CD4-positive, CD25-positive, alpha-beta regulatory T cell (primary cell): Measurements from ENCODE around the gene WNT8B. TPM values are rescaled to one million over a fixed set of nuclear protein-coding genes. Genes with fewer than 3 reads are reported as not detected.

Experiments
- ATAC-seq, 2 donors: fragments of 150-1000 bp; cut with Tn5 transposase; one replicate each; pipeline ENCODE4 v1.10.0; 2021; ENCODE audit warnings: low read depth in 2 of 2, moderate number of reproducible peaks in 2 of 2, moderate library complexity in 1 of 2
- DNase-seq, 3 donors: peaks; one replicate each; pipeline versions ENCODE4 v3.0.0 to v3.0.0-alpha.2; 2012 to 2022; ENCODE audit warnings: mixed read lengths in 1 of 3
- H3K27ac ChIP-seq: one replicate; pipeline ENCODE4 v1.7.0; 2013; ENCODE audit warnings: mild to moderate bottlenecking, low read length; ENCODE audit not compliant: insufficient read depth, poor library complexity, severe bottlenecking
- H3K27me3 ChIP-seq: one replicate; pipeline ENCODE4 v1.7.0; 2013; ENCODE audit warnings: low read length; ENCODE audit not compliant: control insufficient read depth, insufficient read depth
- H3K36me3 ChIP-seq: one replicate; pipeline ENCODE4 v1.7.0; 2013; ENCODE audit warnings: mild to moderate bottlenecking, low read length, moderate library complexity; ENCODE audit not compliant: control insufficient read depth, insufficient read depth
- H3K4me1 ChIP-seq: 2 replicates; pipeline ENCODE4 v1.7.0; 2013; ENCODE audit warnings: mild to moderate bottlenecking, low read length; ENCODE audit not compliant: insufficient read depth, control insufficient read depth, poor library complexity, severe bottlenecking
- H3K4me3 ChIP-seq: one replicate; pipeline ENCODE4 v1.7.0; 2013; ENCODE audit warnings: low read depth, mild to moderate bottlenecking, low read length, moderate library complexity
- H3K9me3 ChIP-seq, 2 experiments: 1 replicate in 1 of 2; 2 replicates in 1 of 2; pipeline ENCODE4 v1.7.0; 2013; ENCODE audit warnings: low read length in 2 of 2, mild to moderate bottlenecking in 1 of 2, moderate library complexity in 1 of 2; ENCODE audit not compliant: control insufficient read depth in 2 of 2
- H3K27ac Mint-ChIP-seq, 3 donors: one replicate each; pipeline ENCODE4 v1.8.0; 2020 to 2022; ENCODE audit warnings: mild to moderate bottlenecking in 3 of 3, mixed read lengths in 3 of 3, moderate library complexity in 2 of 3
- H3K27me3 Mint-ChIP-seq: one replicate; pipeline ENCODE4 v1.8.0; 2022; ENCODE audit warnings: mild to moderate bottlenecking, mixed read lengths
- H3K36me3 Mint-ChIP-seq: one replicate; pipeline ENCODE4 v1.8.0; 2020; ENCODE audit warnings: mixed read lengths
- H3K4me1 Mint-ChIP-seq, 4 donors: one replicate each; pipeline ENCODE4 v1.8.0; 2020 to 2022; ENCODE audit warnings: mixed read lengths in 4 of 4, mild to moderate bottlenecking in 1 of 4
- H3K4me3 Mint-ChIP-seq, 4 donors: one replicate each; pipeline ENCODE4 v1.8.0; 2020 to 2022; ENCODE audit warnings: mild to moderate bottlenecking in 4 of 4, mixed read lengths in 4 of 4, moderate library complexity in 3 of 4
- H3K9me3 Mint-ChIP-seq, 7 donors: one replicate each; pipeline ENCODE4 v1.8.0; 2020 to 2022; ENCODE audit warnings: mixed read lengths in 7 of 7, mild to moderate bottlenecking in 3 of 7, moderate library complexity in 2 of 7
- polyA plus RNA-seq, 4 donors: library from polyadenylated mRNA; unstranded; fragments of 300-500 nt; fragmentation: Illumina TruSeq; gene quantifications; one replicate each; pipeline ENCODE4 v1.2.3, GENCODE V29; 2021
- total RNA-seq: library from RNA; stranded (reverse); gene quantifications from one replicate; pipeline ENCODE4 v1.2.3, GENCODE V29; 2022

WNT8B gene
- total and polyA plus RNA-seq, 5 donors from 2014 or later = 0.07 TPM; not detected in 4

DNA sequence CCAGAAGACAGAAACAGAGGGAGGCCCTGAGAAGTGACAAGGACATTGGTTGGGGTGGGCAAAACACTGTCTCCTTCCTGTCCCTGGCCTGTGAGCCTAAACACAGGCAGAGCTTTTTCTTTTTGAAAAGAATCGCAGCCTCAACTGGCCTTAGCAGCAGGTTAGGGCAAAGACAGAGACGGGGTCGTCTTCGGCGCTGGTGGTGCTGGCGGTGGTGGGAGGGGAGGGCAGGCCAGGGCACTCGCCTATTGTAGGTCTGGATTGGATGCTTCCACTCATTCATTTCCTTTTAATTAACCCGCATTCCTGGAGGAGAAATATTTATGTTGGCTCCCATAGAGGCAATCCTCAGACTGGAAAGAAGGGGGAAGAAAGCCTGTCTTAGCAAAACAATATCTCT, 22.6 kb downstream of the WNT8B start:
- Histone ChIP-seq H3K4me1 (peaks cover 19% of the 10 kb centered on the region), H3K36me3 (peaks cover 40% of the 10 kb centered on the region), H3K9me3 (no peaks in the 10 kb centered on the region), H3K27me3 (peaks cover 6% of the 10 kb centered on the region), H3K4me3 (no peak overlapping the region), H3K27ac (no peak overlapping the region)
- ATAC-seq (no peak), DNase-seq (no peak)
- H3K27ac Mint-ChIP-seq = peak overlapping the region in 2 of 3 donors; percentile 20 to 60
- H3K4me1 Mint-ChIP-seq = peaks cover 0 to 25% (median 8%) of the 10 kb centered on the region in 4 donors
- peak overlapping the region in 1 of 4 donors; percentile 58 for H3K4me3 Mint-ChIP-seq
- H3K36me3 Mint-ChIP-seq = peaks cover 39% of the 10 kb centered on the region
- peaks cover 14% of the 10 kb centered on the region for H3K27me3 Mint-ChIP-seq
- peaks cover 0 to 1% (median 0%) of the 10 kb centered on the region in 7 donors for H3K9me3 Mint-ChIP-seq

DNA sequence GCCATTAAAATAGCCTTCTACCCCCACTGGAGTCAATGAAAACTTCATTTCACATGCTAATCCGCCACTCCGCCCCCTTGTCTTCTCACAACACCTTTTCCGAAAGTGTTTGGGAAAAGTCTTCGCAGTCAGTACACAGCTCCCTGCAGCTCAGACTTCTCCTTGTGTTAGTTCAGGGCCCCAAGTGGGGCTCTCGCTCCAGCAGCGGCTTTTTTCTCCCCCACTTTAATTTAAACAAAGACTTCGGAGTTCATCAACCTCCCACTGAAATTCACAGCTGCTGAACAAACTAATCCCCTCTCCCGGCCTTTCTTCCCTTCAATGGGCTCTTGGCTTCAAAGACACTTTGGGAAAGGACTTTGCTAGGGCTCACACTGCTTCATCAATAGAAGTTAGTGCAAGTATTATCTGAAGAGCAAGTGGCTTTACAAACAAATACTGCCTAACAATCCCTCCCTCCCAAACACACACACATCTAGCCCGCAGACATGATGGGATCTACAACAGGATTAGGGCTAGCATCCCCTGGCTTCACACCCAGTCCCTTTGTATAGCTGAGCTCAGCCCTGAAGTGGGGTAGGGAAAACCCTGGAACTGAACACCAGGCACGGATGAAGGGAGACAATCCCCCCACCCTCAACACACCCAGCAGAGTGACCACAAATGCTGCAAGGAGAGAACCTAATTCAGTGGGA, 23.1 kb downstream of the WNT8B start:
- ATAC-seq (no peak), DNase-seq (no peak)
- Histone ChIP-seq H3K9me3 (no peaks in the 10 kb centered on the region), H3K4me1 (peaks cover 19% of the 10 kb centered on the region), H3K27ac (no peak overlapping the region), H3K27me3 (peaks cover 2% of the 10 kb centered on the region), H3K4me3 (no peak overlapping the region), H3K36me3 (peaks cover 44% of the 10 kb centered on the region)
- H3K4me1 Mint-ChIP-seq = peaks cover 0 to 25% (median 8%) of the 10 kb centered on the region in 4 donors
- H3K9me3 Mint-ChIP-seq = peaks cover 0 to 1% (median 0%) of the 10 kb centered on the region in 7 donors
- peak overlapping the region in 1 of 3 donors; percentile 60 for H3K27ac Mint-ChIP-seq
- peaks cover 9% of the 10 kb centered on the region for H3K27me3 Mint-ChIP-seq
- peaks cover 44% of the 10 kb centered on the region for H3K36me3 Mint-ChIP-seq
- H3K4me3 Mint-ChIP-seq = peak overlapping the region in 1 of 4 donors; percentile 58

DNA sequence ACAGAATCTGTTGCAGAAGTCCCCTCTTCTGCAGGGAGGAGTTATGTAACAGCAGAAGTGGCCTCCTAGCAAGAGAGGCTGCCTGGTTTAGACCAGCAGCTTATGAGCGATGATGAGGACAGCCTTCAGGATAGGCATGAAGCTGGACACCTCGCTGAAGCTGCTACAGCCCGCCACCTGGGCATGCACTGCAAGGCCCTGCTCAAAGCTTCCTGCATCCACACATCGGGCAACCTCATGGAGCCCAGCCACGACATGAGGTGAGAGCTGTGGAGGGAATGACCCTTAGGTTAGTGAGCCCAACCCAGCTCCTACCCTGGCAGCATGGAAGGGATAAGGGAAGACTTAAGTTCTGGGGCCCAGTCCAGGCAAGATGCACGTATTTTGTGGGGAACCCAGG, 24.7 kb downstream of the WNT8B start:
- Histone ChIP-seq H3K27me3 (no peaks in the 10 kb centered on the region), H3K4me3 (no peak overlapping the region), H3K36me3 (peaks cover 55% of the 10 kb centered on the region), H3K27ac (no peak overlapping the region), H3K9me3 (no peaks in the 10 kb centered on the region), H3K4me1 (peaks cover 5% of the 10 kb centered on the region)
- H3K4me3 Mint-ChIP-seq = no peak overlapping the region
- ATAC-seq = no peak
- H3K36me3 Mint-ChIP-seq = peaks cover 55% of the 10 kb centered on the region
- peaks cover 4% of the 10 kb centered on the region for H3K27me3 Mint-ChIP-seq
- H3K4me1 Mint-ChIP-seq = peaks cover 0 to 18% (median 5%) of the 10 kb centered on the region in 4 donors
- DNase-seq = no peak
- no peak overlapping the region for H3K27ac Mint-ChIP-seq
- no peaks in the 10 kb centered on the region for H3K9me3 Mint-ChIP-seq

DNA sequence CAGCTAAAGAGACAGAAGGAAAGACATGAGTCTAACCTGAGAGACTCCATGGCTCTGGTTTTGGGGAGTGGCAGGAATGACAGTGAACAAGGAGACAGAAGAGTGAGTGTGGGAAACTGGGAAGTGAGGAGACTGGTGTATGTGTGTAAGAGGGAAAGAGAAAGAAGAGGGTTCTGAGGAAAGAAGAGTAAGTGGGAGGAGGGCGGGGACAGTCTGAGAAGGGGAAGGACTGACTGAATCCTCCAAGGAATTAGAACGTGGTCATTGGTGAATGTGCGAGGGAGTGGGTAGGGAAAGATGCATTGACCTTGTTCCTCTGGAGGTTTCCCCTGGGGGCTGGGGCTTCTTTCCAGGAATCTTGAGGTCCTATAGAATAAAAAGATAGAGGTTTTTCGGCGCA, 26.6 kb downstream of the WNT8B start:
- no peaks in the 10 kb centered on the region for H3K27me3 ChIP-seq
- Mint-ChIP-seq H3K9me3 (no peaks in the 10 kb centered on the region), H3K27me3 (no peaks in the 10 kb centered on the region), H3K27ac (peak overlapping the region in 1 of 3 donors; percentile 35), H3K36me3 (peaks cover 70% of the 10 kb centered on the region), H3K4me3 (no peak overlapping the region), H3K4me1 (peaks cover 0 to 4% (median 1%) of the 10 kb centered on the region in 4 donors)
- DNase-seq (no peak), ATAC-seq (no peak)
- no peaks in the 10 kb centered on the region for H3K4me1 ChIP-seq
- H3K36me3 ChIP-seq = peaks cover 66% of the 10 kb centered on the region
- no peaks in the 10 kb centered on the region for H3K9me3 ChIP-seq
- H3K4me3 ChIP-seq = no peak overlapping the region
- no peak overlapping the region for H3K27ac ChIP-seq

DNA sequence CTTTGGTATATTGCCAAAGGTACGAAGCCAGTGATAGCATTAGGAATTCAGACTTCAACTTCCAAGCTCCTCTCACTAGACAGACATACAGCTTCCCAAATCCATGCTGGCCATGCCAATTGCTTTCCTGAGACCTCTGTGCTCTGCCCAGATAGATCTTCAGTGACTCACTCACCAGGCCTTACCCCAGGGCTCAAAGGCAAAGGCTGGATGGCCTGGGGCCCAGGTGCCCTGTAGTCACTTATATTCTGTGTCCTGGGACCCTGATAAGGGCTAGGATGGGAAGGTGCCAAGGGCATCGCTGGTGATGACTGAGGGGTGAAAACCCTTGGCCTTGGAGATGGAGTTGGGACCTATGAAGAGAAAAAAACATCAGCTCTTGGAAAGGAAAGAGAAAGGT, 27.7 kb downstream of the WNT8B start:
- no peak for DNase-seq
- no peak for ATAC-seq

DNA sequence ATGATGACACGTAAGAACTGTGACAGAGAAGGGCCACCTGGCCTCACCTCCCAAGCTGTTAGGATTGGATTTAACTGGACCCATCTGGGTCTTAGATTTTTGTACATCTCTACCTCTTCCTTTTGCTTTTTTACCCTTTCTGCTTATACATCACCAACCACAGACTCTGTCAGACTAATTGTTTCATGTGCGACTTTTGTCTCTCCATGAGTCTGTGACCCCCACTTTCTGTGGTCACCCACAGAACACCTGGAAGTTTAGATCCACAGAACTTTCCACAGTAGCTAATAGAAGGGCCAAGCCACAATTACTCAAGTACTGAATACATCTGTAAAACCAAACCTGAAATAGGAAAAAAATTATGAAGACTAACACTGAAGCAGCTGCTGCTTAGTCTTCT, 33.8 kb downstream of the WNT8B start:
- Mint-ChIP-seq H3K9me3 (no peaks in the 10 kb centered on the region), H3K27me3 (no peaks in the 10 kb centered on the region), H3K4me3 (no peak overlapping the region), H3K36me3 (peaks cover 69% of the 10 kb centered on the region), H3K27ac (no peak overlapping the region), H3K4me1 (peaks cover 0 to 8% (median 0%) of the 10 kb centered on the region in 4 donors)
- H3K27me3 ChIP-seq = no peaks in the 10 kb centered on the region
- H3K4me1 ChIP-seq = no peaks in the 10 kb centered on the region
- no peak overlapping the region for H3K27ac ChIP-seq
- H3K4me3 ChIP-seq = no peak overlapping the region
- H3K36me3 ChIP-seq = peaks cover 68% of the 10 kb centered on the region
- H3K9me3 ChIP-seq = no peaks in the 10 kb centered on the region
- ATAC-seq (no peak), DNase-seq (no peak)

More for the DNA sequence above, 27.7 kb downstream of the WNT8B start:
- Mint-ChIP-seq H3K27me3 (no peaks in the 10 kb centered on the region), H3K27ac (no peak overlapping the region), H3K4me1 (peaks cover 0 to 2% (median 0%) of the 10 kb centered on the region in 4 donors), H3K36me3 (peaks cover 74% of the 10 kb centered on the region), H3K4me3 (no peak overlapping the region), H3K9me3 (no peaks in the 10 kb centered on the region)
- Histone ChIP-seq H3K36me3 (peaks cover 70% of the 10 kb centered on the region), H3K9me3 (no peaks in the 10 kb centered on the region), H3K4me3 (no peak overlapping the region), H3K4me1 (no peaks in the 10 kb centered on the region), H3K27ac (no peak overlapping the region), H3K27me3 (no peaks in the 10 kb centered on the region)

DNA sequence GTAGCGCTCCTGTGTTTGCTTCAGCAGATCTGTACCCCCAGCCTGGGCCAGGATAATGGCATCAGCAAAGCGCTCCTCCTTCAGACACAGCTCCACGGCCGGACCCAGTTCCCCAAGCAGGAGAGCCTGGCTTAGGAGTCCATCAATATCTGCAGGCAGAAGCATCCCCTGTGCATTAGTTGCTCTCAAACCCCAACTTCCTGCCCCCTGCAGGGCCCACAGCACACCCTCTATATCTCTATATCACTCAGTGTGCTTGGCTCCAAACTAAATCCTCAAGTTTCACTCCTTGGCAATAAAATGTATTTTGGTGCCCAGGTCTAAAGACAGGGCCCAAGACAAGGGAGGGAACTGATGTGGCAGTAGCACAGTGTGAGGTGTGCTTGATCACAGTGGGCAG, 35.2 kb downstream of the WNT8B start:
- Histone ChIP-seq H3K4me1 (no peaks in the 10 kb centered on the region), H3K36me3 (peaks cover 68% of the 10 kb centered on the region), H3K9me3 (no peaks in the 10 kb centered on the region), H3K27ac (no peak overlapping the region), H3K27me3 (no peaks in the 10 kb centered on the region), H3K4me3 (no peak overlapping the region)
- no peaks in the 10 kb centered on the region for H3K27me3 Mint-ChIP-seq
- H3K27ac Mint-ChIP-seq = peak overlapping the region in 1 of 3 donors; percentile 60
- H3K4me1 Mint-ChIP-seq = peaks cover 0 to 8% (median 0%) of the 10 kb centered on the region in 4 donors
- DNase-seq = no peak
- H3K4me3 Mint-ChIP-seq = no peak overlapping the region
- ATAC-seq = no peak
- no peaks in the 10 kb centered on the region for H3K9me3 Mint-ChIP-seq
- peaks cover 74% of the 10 kb centered on the region for H3K36me3 Mint-ChIP-seq

DNA sequence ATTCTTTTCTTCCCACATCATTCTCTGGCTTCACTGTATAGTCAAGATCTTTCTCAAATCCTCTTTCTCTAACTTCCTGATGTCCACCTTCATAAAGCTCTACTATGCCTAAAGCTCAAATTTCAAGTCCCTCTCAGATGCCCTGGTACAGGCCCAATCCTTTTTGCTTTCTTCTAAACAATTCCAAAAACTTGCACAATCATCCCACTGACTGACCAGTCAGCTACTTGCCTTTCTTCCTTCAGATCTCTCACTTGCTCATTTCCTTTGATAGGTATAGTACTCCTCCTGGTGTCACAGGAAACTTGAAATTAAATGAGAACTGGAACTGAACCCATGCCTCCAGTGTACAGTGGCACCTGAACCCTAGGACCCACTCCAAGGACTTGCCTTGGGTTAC, 38.6 kb downstream of the WNT8B start:
- peaks cover 68% of the 10 kb centered on the region for H3K36me3 Mint-ChIP-seq

More for the DNA sequence above, 38.6 kb downstream of the WNT8B start:
- Mint-ChIP-seq H3K27me3 (no peaks in the 10 kb centered on the region), H3K27ac (peak overlapping the region in 2 of 3 donors; percentile 44 to 90), H3K9me3 (no peaks in the 10 kb centered on the region), H3K4me3 (no peak overlapping the region), H3K4me1 (peaks cover 5 to 11% (median 7%) of the 10 kb centered on the region in 4 donors)
- no peaks in the 10 kb centered on the region for H3K27me3 ChIP-seq
- H3K36me3 ChIP-seq = peaks cover 67% of the 10 kb centered on the region
- no peak overlapping the region for H3K4me3 ChIP-seq
- DNase-seq (no peak), ATAC-seq (no peak)
- no peak overlapping the region for H3K27ac ChIP-seq
- H3K9me3 ChIP-seq = no peaks in the 10 kb centered on the region
- no peaks in the 10 kb centered on the region for H3K4me1 ChIP-seq
